Measurements from ENCODE around the gene PRDM8.

- no peak for TF ChIP-seq ZNF274 (IDR thresholded peaks at IDR 0.05; ENCODE audit: low read depth, low read length)
- TF ChIP-seq YY1 (IDR thresholded peaks at IDR 0.05; ENCODE audit: insufficient read depth, insufficient read length), result no peak
These were observed 26.1 kb upstream of the PRDM8 start for GRCh38 chr4:80171251-80171650.

Measured in NT2/D1 (cell line).